Stimulated activated CD8-positive, alpha-beta memory T cell treated with anti-CD3 and anti-CD28 coated beads, Interleukin-7, amount 100 ng/mL, for 4 hours (primary cell): ENCODE results near the gene INCENP.

Experiments
- DNase-seq, 2 donors: peaks; one replicate each; pipeline ENCODE4 v3.0.0-alpha.2; 2020; ENCODE audit warnings: low read depth in 2 of 2

The INCENP gene

GRCh38 chr11:62124186-62125113, 639 bp downstream of the INCENP start:
- no peak for DNase-seq

GRCh38 chr11:62125316-62125715, 1.5 kb downstream of the INCENP start:
- no peak for DNase-seq

GRCh38 chr11:62125881-62126280, 2.1 kb downstream of the INCENP start:
- no peak for DNase-seq

GRCh38 chr11:62127426-62127825, 3.6 kb downstream of the INCENP start:
- no peak for DNase-seq

GRCh38 chr11:62127941-62128770, 4.3 kb downstream of the INCENP start:
- DNase-seq = no peak

- no peak for DNase-seq
These were observed 5.0 kb downstream of the INCENP start for GRCh38 chr11:62128835-62129234.

GRCh38 chr11:62129590-62130282, 5.9 kb downstream of the INCENP start:
- DNase-seq = no peak

GRCh38 chr11:62130283-62131169, 6.7 kb downstream of the INCENP start:
- DNase-seq = no peak

GRCh38 chr11:62131170-62131464, 7.3 kb downstream of the INCENP start:
- DNase-seq = no peak

- no peak for DNase-seq
These were observed 8.4 kb downstream of the INCENP start for GRCh38 chr11:62132191-62132590.

GRCh38 chr11:62132689-62133293, 9.0 kb downstream of the INCENP start:
- DNase-seq = no peak

- DNase-seq = no peak
These were observed 9.7 kb downstream of the INCENP start for GRCh38 chr11:62133328-62134065.

- no peak for DNase-seq
These were observed 13.6 kb downstream of the INCENP start for GRCh38 chr11:62137276-62137861.

GRCh38 chr11:62137881-62138629, 14.2 kb downstream of the INCENP start:
- DNase-seq = no peak

- no peak for DNase-seq
These were observed 15.0 kb downstream of the INCENP start for GRCh38 chr11:62138630-62139425.

GRCh38 chr11:62139526-62140303, 15.9 kb downstream of the INCENP start:
- no peak for DNase-seq

GRCh38 chr11:62140304-62141110, 16.7 kb downstream of the INCENP start:
- DNase-seq = no peak
